T-helper 1 cell treated with Interleukin-12 subunit alpha and Interleukin-12 subunit beta and Interleukin-4 antibody, amounts not matched to agents 30 μg/mL and 1 μg/mL, for 36 hours (primary cell): Measurements from ENCODE around the gene SPATA2L.
"Not testable (repeated sequence)": the region's sequence is repeated elsewhere in the genome, so short reads cannot be mapped to it uniquely, and the experiment has no call there.

Experiments used
- H3K27ac Mint-ChIP-seq: one replicate; pipeline ENCODE4 v1.8.0; 2021; ENCODE audit warnings: mild to moderate bottlenecking, mixed read lengths
- H3K27me3 Mint-ChIP-seq: one replicate; pipeline ENCODE4 v1.8.0; 2021; ENCODE audit warnings: low read depth, mixed read lengths
- H3K36me3 Mint-ChIP-seq: one replicate; pipeline ENCODE4 v1.8.0; 2021; ENCODE audit warnings: low read depth, mixed read lengths
- H3K4me1 Mint-ChIP-seq: one replicate; pipeline ENCODE4 v1.8.0; 2021; ENCODE audit warnings: low read depth, mixed read lengths
- H3K4me3 Mint-ChIP-seq: one replicate; pipeline ENCODE4 v1.8.0; 2021; ENCODE audit warnings: mild to moderate bottlenecking, moderate library complexity, mixed read lengths
- H3K9me3 Mint-ChIP-seq: one replicate; pipeline ENCODE4 v1.8.0; 2021; ENCODE audit warnings: mixed read lengths

The SPATA2L gene

DNA sequence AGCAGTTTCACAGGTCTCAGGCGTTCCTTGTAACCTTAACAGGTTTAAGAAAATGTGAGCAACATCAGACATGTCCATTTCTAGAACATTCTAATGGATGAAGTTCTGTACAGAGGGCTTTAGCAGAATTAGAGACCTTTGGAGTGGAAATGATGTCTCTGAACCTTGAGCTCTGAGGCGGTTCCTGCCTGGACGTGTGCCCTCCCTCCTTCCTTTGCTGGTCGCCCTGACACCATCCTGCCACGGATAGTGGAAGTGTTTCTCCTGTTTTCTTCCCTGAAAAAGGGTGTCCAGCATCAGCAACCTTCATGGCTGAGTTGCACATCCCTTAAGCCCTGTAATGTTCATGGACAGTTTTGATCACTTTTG lies 32.7 kb downstream of the SPATA2L start:
- peaks cover 6% of the 10 kb centered on the region for H3K36me3 Mint-ChIP-seq
- H3K4me1 Mint-ChIP-seq = peaks cover 4% of the 10 kb centered on the region
- H3K27ac Mint-ChIP-seq = no peak overlapping the region
- no peaks in the 10 kb centered on the region for H3K9me3 Mint-ChIP-seq
- no peaks in the 10 kb centered on the region for H3K27me3 Mint-ChIP-seq
- no peak overlapping the region for H3K4me3 Mint-ChIP-seq

DNA sequence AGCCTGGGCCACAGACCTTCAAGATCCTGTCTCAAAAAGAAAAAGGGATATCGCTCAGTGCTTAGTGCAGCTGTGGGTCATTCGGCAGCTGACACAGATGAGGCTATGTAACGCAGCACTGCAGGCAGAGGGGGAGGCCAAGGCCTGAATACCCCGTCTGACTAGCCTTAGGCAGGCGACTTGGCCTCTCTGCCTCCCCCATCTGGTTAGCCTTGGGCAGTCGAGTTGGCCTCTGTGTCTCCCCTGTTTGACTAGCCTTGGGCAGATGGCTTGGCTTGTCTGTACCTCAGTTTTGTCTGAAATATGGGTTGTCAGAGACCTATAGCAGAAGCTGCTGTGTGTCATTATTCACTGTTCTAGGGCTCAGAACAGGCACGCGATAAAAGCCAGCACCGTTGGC lies 33.9 kb downstream of the SPATA2L start:
- no peaks in the 10 kb centered on the region for H3K9me3 Mint-ChIP-seq
- no peak overlapping the region for H3K27ac Mint-ChIP-seq
- peaks cover 4% of the 10 kb centered on the region for H3K4me1 Mint-ChIP-seq
- H3K27me3 Mint-ChIP-seq = no peaks in the 10 kb centered on the region
- H3K36me3 Mint-ChIP-seq = peaks cover 13% of the 10 kb centered on the region
- no peak overlapping the region for H3K4me3 Mint-ChIP-seq

DNA sequence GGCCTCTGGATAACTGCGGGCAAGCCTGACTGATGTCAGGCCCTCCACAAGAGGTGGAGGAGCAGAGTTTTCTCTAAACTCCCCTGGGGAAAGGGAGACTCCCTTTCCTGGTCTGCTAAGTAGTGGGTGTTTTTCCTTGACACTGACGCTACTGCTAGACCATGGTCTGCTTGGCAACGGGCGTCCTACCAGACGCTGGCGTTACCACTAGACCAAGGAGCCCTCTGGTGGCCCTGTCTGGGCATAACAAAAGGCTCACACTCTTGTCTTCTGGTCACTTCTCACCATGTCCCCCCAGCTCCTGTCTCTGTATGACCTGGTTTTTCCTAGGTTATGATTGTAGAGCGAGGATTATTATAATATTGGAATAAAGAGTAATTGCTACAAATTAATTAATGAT lies 34.5 kb downstream of the SPATA2L start:
- not testable (repeated sequence) for H3K4me1 Mint-ChIP-seq, H3K27ac Mint-ChIP-seq, H3K9me3 Mint-ChIP-seq, H3K27me3 Mint-ChIP-seq, H3K4me3 Mint-ChIP-seq
- H3K36me3 Mint-ChIP-seq = peaks cover 13% of the 10 kb centered on the region

DNA sequence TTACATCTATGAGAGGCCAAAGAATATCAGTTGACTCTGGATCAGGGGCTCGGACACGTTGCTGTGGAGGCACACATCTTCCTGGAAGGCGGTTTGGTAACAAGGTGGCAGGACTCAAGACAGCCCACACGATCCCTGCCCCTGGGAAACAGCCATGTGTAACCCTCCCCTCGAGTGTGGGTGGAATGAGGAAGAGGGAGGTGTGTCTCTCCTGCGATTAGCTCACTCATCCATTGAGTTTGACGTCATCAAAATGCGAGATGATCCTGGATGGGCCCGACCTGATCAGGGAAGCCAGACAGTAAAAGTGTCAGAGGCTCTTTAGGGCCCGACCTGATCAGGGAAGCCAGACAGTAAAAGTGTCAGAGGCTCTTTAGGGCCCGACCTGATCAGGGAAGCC lies 37.3 kb downstream of the SPATA2L start:
- H3K27ac Mint-ChIP-seq, H3K9me3 Mint-ChIP-seq, H3K27me3 Mint-ChIP-seq, H3K4me3 Mint-ChIP-seq: not testable (repeated sequence)
- Mint-ChIP-seq H3K36me3 (peaks cover 31% of the 10 kb centered on the region), H3K4me1 (peaks cover 10% of the 10 kb centered on the region)

DNA sequence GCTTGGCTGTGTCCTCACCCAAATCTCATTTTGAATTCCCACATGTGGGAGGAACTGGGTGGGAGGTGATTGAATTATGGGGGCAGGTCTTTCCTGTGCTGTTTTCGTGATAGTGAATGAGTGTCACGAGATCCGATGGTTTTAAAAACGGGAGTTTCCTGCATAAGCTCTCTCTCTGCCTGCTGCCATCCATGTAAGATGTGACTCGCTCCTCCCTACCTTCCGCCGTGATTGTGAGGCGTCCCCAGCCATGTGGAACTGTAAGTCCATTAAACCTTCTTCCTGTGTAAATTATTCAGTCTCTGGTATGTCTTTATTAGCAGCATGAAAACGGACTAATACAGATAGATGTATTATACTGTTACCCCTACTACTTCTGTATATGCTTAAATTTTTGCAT lies 40.3 kb downstream of the SPATA2L start:
- no peaks in the 10 kb centered on the region for H3K27me3 Mint-ChIP-seq
- no peaks in the 10 kb centered on the region for H3K9me3 Mint-ChIP-seq
- H3K36me3 Mint-ChIP-seq = peaks cover 34% of the 10 kb centered on the region
- no peak overlapping the region for H3K27ac Mint-ChIP-seq
- H3K4me3 Mint-ChIP-seq = peak overlapping the region; percentile 33
- H3K4me1 Mint-ChIP-seq = peaks cover 20% of the 10 kb centered on the region

DNA sequence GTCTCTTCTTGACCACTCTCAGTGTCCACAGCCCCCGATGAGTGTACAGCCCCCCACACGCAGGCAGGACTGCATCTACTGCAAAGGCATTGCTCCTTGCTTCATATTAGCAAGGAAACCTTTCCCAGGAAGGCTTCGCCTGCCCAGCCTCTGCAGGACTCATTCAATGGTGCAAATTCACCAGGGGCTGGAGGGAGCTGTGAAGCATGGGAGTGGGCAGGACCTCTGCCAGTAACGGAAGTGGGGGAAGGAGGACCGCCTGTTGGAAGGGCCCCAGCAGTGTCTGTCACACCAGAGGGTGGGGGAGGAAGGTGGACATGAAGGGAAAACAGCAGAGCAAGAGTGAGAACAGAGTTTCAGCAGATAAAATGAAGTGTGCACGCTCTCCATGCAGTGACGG lies 41.4 kb downstream of the SPATA2L start:
- no peak overlapping the region for H3K4me3 Mint-ChIP-seq
- H3K27ac Mint-ChIP-seq = no peak overlapping the region
- peaks cover 34% of the 10 kb centered on the region for H3K36me3 Mint-ChIP-seq
- H3K4me1 Mint-ChIP-seq = peaks cover 28% of the 10 kb centered on the region
- no peaks in the 10 kb centered on the region for H3K27me3 Mint-ChIP-seq
- no peaks in the 10 kb centered on the region for H3K9me3 Mint-ChIP-seq

DNA sequence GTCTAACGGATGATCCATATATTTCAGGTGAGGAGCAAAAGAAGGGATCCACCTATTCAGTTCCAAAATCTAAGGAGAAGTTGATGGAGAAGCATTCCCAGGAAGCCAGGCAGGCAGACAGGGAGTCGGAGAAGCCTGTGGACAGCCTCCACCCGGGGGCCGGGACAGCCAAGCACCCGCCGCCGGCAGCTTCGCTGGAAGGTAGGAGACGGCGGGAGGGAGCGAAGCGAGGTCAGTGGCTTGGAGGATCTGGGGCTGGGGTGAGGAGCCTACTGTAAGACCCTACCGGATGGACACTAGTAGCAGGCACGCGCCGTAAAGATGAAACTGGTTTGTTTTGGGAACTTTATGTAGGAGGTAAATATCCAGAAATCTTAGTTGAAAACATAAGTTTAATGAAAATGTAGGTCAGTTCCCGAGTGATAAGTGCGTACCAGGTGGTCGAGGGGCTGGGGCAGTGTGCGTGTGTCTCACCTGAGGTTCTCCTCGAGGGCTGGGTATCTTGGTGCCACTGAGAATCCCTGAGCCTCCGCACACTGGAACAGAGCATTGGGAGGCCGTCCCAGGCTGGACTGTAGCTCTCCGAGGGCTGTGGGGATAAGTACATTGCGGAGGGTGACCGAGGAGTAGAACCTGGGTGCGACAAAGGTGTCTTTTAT lies 43.2 kb downstream of the SPATA2L start:
- Mint-ChIP-seq H3K4me1 (peaks cover 34% of the 10 kb centered on the region), H3K9me3 (no peaks in the 10 kb centered on the region), H3K36me3 (peaks cover 29% of the 10 kb centered on the region)

DNA sequence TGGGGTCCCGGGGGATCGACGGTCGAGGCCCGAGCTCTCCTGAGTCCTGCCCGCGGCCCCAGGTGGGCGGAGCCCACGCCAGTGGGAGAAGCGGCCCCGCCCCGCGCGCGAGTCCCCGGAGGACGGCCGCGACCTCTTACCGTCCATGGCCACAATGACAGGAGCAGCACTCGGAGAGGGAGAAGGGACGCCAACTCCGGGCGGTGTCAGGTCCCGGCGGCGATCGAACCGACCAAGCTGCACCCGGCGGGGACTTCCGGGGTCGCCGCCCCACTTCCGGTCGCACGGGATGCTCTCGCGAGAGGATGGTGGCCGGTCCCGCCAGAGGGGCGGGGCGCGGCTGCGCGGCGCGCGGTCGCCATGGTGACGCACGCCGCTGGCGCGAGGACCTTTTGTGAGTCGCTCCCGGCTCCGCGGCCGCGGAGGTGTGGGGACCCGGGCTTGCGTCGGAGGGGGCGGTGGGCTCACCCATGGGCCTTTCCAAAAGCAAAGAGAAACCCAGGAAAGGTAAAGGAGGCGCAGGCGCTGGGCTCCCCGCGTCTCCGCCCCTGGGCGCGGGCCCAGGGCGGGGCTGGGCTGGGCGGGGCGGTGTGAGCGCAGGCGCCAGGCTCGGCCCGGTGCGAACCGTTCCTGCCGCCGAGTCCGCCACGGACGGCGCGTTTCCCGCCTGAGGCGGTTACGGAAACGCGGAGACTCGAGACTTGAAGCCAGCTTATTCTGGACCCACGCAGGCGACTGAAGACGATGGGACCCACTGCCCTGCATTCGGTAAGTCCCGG lies 43.9 kb downstream of the SPATA2L start, which contains the start of the genes CHMP1A and SPATA33:
Gene CHMP1A, minus strand, starts transcription at position 267 of the 779 bp plus-strand sequence. Its CDS starts 120 bp downstream, at position 147.
Gene SPATA33, plus strand, starts transcription at position 395 of the 779 bp plus-strand sequence. Its CDS starts 76 bp downstream, at position 471.
- peaks cover 34% of the 10 kb centered on the region for H3K4me1 Mint-ChIP-seq
- H3K4me3 Mint-ChIP-seq = peak within 1 kb of the TSS; percentile 90
- H3K27ac Mint-ChIP-seq = peak within 1 kb of the TSS; percentile 85
- H3K27me3 Mint-ChIP-seq = no peaks in the 10 kb centered on the region
- peaks cover 27% of the 10 kb centered on the region for H3K36me3 Mint-ChIP-seq
- no peaks in the 10 kb centered on the region for H3K9me3 Mint-ChIP-seq

More for the DNA sequence above, 43.2 kb downstream of the SPATA2L start:
- Mint-ChIP-seq H3K4me3 (peak overlapping the region; percentile 90), H3K27me3 (no peaks in the 10 kb centered on the region), H3K27ac (peak overlapping the region; percentile 85)

DNA sequence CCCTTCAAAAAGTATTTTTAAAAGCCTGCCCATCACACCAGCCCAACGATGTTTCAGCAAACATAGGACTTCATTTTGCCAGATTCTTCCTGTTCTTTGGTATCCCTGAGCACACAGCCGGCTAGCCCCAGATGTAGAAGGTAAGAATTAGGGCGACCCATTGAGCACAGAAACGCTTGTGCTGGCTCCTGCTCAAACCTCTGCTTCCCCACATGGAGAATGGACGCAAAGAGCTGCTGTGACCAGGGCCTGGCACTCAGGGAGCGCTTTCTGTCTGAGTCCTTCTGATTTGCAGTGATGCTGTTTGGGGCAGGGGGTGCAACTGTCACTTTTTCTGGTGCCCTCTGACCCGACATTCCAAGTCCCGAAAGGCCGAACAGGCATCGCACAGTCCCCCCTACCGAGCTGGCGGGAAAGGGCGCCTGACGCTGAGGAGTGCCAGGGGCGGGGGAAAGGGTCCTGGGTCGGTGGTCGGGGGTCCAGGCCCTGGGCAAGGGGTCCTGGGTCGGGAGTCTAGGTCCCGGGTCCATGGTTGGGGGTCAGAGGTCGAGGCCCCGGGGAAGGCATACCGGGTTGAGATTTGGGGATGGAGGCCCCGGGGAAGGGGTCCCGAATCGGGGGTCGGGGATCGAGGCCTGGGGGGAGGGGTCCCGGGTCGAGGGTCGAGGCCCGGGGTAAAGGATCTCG lies 44.9 kb downstream of the SPATA2L start:
- peak overlapping the region; percentile 78 for H3K27ac Mint-ChIP-seq
- H3K27me3 Mint-ChIP-seq = no peaks in the 10 kb centered on the region
- H3K4me3 Mint-ChIP-seq = peak overlapping the region; percentile 83
- peaks cover 23% of the 10 kb centered on the region for H3K36me3 Mint-ChIP-seq
- H3K4me1 Mint-ChIP-seq = peaks cover 34% of the 10 kb centered on the region
- H3K9me3 Mint-ChIP-seq = no peaks in the 10 kb centered on the region

DNA sequence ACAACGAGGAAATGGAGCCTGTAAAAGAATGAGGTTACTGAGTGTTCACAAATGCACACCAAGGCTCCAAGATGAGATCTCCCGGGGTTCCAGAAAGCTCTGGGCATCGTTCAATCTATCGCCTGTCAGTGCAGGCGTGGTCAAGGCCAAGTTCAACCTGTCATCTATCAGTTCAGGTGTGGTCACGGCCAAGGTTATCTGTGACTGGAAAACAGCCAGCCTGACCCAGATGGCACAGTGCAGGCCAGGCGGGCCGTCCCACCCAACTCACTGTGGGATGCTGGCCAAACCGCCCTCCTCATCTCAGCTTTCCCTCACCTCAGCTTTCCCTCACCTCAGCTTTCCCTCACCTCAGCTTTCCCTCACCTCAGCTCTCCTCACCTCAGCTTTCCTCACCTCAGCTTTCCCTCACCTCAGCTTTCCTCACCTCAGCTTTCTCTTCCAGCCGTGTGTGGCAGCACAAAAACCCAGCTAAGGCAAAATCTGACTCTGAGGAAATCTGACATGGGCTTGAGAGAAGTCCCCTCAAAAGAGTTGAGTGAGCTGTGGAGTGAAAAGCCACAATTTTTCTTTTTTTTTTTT lies 46.4 kb downstream of the SPATA2L start:
- H3K4me3 Mint-ChIP-seq = peak overlapping the region; percentile 83
- no peak overlapping the region for H3K27ac Mint-ChIP-seq

DNA sequence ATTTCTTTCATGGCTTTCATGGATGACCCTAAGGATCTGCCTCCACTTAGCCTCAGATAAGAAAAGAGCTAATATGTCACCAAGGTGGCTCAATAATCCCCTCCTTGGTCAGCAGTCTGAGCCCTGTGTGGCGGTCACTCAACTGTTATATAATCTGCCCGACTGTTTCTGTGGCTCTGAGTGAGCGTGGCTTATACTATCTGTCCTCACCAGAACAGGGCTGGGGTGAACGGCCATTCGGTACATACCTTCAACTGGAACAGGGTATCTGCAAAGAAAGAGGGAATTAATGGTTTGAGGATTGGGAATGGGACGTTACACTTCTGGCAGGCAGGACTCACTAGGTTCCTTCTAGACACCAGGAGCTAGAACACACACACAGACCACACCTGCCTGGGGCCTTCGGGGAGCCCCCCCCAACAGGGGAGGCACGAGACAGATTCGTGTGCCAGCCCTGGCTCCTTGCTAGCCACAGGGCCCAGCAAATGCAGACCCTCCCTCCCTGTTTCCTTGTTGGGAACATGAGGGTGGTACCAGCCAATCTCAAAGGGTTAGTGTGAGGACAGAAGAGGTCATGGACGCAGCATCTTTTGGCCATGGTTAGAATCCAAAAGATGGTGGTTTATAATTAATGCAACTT lies 47.7 kb downstream of the SPATA2L start:
- H3K4me1 Mint-ChIP-seq = peaks cover 23% of the 10 kb centered on the region
- H3K27me3 Mint-ChIP-seq = no peaks in the 10 kb centered on the region
- no peaks in the 10 kb centered on the region for H3K9me3 Mint-ChIP-seq
- H3K27ac Mint-ChIP-seq = peak overlapping the region; percentile 52
- H3K4me3 Mint-ChIP-seq = peak overlapping the region; percentile 50
- peaks cover 9% of the 10 kb centered on the region for H3K36me3 Mint-ChIP-seq

More for the DNA sequence above, 46.4 kb downstream of the SPATA2L start:
- Mint-ChIP-seq H3K36me3 (peaks cover 10% of the 10 kb centered on the region), H3K9me3 (no peaks in the 10 kb centered on the region), H3K4me1 (peaks cover 29% of the 10 kb centered on the region), H3K27me3 (no peaks in the 10 kb centered on the region)

DNA sequence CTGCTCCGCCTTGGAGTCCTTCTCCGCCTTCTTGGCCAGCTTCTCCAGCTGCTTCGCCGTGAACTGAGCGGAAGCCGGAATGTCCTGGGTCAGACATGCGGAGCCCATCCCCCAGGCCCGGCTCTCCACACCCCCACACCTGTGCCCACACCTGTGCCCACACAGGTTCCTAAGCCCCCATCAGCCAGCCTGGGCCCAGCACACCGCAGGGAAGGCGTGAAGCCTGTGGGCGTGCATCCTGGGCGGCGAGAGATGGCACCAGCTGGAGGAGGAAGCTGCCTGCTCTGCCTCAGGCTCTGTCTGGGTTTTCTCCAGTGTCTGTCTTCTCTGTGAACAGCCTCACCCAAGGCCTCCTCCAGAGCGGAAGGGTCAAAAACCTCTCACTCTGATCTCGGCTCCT lies 49.9 kb downstream of the SPATA2L start:
- peaks cover 16% of the 10 kb centered on the region for H3K4me1 Mint-ChIP-seq
- H3K27me3 Mint-ChIP-seq = no peaks in the 10 kb centered on the region
- no peak overlapping the region for H3K4me3 Mint-ChIP-seq
- H3K36me3 Mint-ChIP-seq = peaks cover 5% of the 10 kb centered on the region
- H3K27ac Mint-ChIP-seq = no peak overlapping the region
- no peaks in the 10 kb centered on the region for H3K9me3 Mint-ChIP-seq

DNA sequence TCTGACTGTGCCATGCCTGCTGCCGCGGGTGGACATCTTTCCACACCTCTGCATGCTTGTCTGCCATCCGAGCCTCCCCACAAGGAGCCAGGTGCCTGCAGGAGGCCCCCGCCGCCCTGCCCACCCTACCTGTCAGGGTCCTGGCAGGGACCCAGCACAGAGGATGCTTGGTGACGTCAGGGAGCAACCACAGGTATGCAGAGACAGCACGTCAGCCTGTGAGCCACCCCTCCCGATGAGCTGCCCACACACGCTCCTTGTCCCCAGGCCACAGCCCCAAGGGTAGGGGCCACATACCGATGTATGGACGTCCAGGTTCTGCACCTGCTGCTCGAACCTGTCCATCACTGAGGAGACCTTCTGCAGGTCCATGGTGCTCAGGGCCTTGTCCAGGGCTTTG lies 54.6 kb downstream of the SPATA2L start:
- H3K27ac Mint-ChIP-seq = no peak overlapping the region
- no peaks in the 10 kb centered on the region for H3K9me3 Mint-ChIP-seq
- no peaks in the 10 kb centered on the region for H3K27me3 Mint-ChIP-seq
- no peak overlapping the region for H3K4me3 Mint-ChIP-seq
- peaks cover 12% of the 10 kb centered on the region for H3K36me3 Mint-ChIP-seq
- no peaks in the 10 kb centered on the region for H3K4me1 Mint-ChIP-seq
